ENCODE results near the gene TMEM45B.
"Not testable (repeated sequence)": the region's sequence is repeated elsewhere in the genome, so short reads cannot be mapped to it uniquely, and the experiment has no call there.

The TMEM45B gene

DNA sequence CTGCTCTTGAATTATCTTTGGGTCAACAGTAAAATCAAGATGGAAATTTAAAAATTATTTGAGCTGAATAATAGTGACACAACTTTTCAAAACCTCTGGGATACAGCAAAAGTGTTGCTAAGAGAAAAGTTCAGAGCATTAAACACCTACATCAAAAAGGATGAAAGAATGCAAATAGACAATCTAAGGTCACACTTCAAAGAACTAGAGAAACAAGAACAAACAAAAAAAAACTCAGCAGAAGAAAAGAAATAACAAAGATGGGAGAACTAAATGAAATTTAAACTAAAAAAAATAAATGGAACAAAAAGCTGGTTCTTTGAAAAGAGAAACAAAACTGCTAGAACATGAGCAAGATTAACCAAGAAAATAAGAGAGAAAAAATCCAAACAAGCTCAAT, 15.0 kb upstream of the TMEM45B start:
- no peaks in the 10 kb centered on the region for H3K27me3 ChIP-seq
- H3K27ac ChIP-seq, result no peak overlapping the region
- peaks cover 0 to 11% (median 9%) of the 10 kb centered on the region in 10 experiments; a peak in 13 of 20 replicates for H3K4me1 ChIP-seq
- no peak for TF ChIP-seq Cebpa-rat (IDR thresholded peaks at IDR 0.05)
- H3K9ac ChIP-seq, result no peak overlapping the region
- H3K4me3 ChIP-seq, result no peak overlapping the region
- H3K9me3 ChIP-seq (replicated peaks in 1 of 11), result peaks cover 17 to 64% (median 57%) of the 10 kb centered on the region in 11 experiments
- no peaks in the 10 kb centered on the region for H3K36me3 ChIP-seq
- no peak overlapping the region for H3K4me2 ChIP-seq
- no peaks in the 10 kb centered on the region for H4K20me1 ChIP-seq

GRCh38 chr11:129803533-129803932, 12.1 kb upstream of the TMEM45B start:
- TF ChIP-seq Cebpa-rat (IDR thresholded peaks at IDR 0.05), result no peak
- Histone ChIP-seq H4K20me1 (no peaks in the 10 kb centered on the region), H3K27me3 (no peaks in the 10 kb centered on the region), H3K9me3 (replicated peaks in 1 of 11) (peaks cover 12 to 46% (median 34%) of the 10 kb centered on the region in 11 experiments; a peak in 21 of 22 replicates), H3K9ac (no peak overlapping the region), H3K4me3 (no peak overlapping the region), H3K27ac (no peak overlapping the region), H3K36me3 (no peaks in the 10 kb centered on the region), H3K4me1 (peaks cover 0 to 11% (median 9%) of the 10 kb centered on the region in 10 experiments; a peak in 13 of 20 replicates), H3K4me2 (peak overlapping the region in 8 of 11 experiments; percentile 38 to 65 (median 52); a peak in 14 of 22 replicates)

DNA sequence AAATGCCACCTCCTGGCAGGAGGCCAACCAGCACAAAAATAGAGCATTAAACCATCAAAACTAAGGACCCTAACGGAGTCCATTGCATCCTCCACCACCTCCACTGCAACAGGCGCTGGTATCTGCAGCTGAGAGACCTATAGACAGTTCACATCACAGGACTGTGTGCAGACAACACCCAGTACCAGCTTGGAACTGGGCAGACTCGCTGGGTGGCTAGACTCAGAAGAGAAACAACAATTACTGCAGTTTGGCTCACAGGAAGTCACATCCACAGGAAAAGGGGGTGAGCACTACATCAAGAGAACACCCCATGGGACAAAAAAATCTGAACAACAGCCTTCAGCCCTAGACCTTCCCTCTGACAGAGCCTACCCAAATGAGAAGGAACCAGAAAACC, 11.6 kb upstream of the TMEM45B start:
- no peak overlapping the region for H3K9ac ChIP-seq
- H3K27me3 ChIP-seq, result no peaks in the 10 kb centered on the region
- H3K4me2 ChIP-seq, result peak overlapping the region in 8 of 11 experiments; percentile 38 to 65 (median 52); a peak in 15 of 22 replicates
- peaks cover 0 to 11% (median 9%) of the 10 kb centered on the region in 10 experiments; a peak in 13 of 20 replicates for H3K4me1 ChIP-seq
- peaks cover 12 to 41% (median 30%) of the 10 kb centered on the region in 11 experiments; a peak in 21 of 22 replicates for H3K9me3 ChIP-seq (replicated peaks in 1 of 11)
- TF ChIP-seq Cebpa-rat (IDR thresholded peaks at IDR 0.05), result no peak
- H3K36me3 ChIP-seq, result no peaks in the 10 kb centered on the region
- no peak overlapping the region for H3K27ac ChIP-seq
- H3K4me3 ChIP-seq, result no peak overlapping the region
- no peaks in the 10 kb centered on the region for H4K20me1 ChIP-seq

- not testable (repeated sequence) for H3K36me3 ChIP-seq, H4K20me1 ChIP-seq, H3K4me2 ChIP-seq, H3K4me3 ChIP-seq, H3K9ac ChIP-seq, H3K27me3 ChIP-seq, H3K27ac ChIP-seq
- Histone ChIP-seq H3K4me1 (peaks cover 0 to 11% (median 9%) of the 10 kb centered on the region in 10 experiments; a peak in 13 of 20 replicates), H3K9me3 (replicated peaks in 1 of 11) (peaks cover 0 to 21% (median 10%) of the 10 kb centered on the region in 11 experiments; a peak in 9 of 22 replicates)
Measured at GRCh38 chr11:129808241-129808640, 7.4 kb upstream of the TMEM45B start.

- no peaks in the 10 kb centered on the region for H4K20me1 ChIP-seq
- no peak overlapping the region for H3K27ac ChIP-seq
- no peak overlapping the region for H3K4me2 ChIP-seq
- no peak for TF ChIP-seq Cebpa-rat (IDR thresholded peaks at IDR 0.05)
- no peak overlapping the region for H3K9ac ChIP-seq
- H3K4me1 ChIP-seq, result peaks cover 0 to 2% (median 0%) of the 10 kb centered on the region in 10 experiments; a peak in 1 of 20 replicates
- no peaks in the 10 kb centered on the region for H3K27me3 ChIP-seq
- peaks cover 22 to 42% (median 24%) of the 10 kb centered on the region in 11 experiments; a peak in 21 of 22 replicates for H3K9me3 ChIP-seq (replicated peaks in 1 of 11)
- H3K36me3 ChIP-seq, result no peaks in the 10 kb centered on the region
- no peak overlapping the region for H3K4me3 ChIP-seq
Measured at GRCh38 chr11:129813231-129813791, 2.3 kb upstream of the TMEM45B start.

DNA sequence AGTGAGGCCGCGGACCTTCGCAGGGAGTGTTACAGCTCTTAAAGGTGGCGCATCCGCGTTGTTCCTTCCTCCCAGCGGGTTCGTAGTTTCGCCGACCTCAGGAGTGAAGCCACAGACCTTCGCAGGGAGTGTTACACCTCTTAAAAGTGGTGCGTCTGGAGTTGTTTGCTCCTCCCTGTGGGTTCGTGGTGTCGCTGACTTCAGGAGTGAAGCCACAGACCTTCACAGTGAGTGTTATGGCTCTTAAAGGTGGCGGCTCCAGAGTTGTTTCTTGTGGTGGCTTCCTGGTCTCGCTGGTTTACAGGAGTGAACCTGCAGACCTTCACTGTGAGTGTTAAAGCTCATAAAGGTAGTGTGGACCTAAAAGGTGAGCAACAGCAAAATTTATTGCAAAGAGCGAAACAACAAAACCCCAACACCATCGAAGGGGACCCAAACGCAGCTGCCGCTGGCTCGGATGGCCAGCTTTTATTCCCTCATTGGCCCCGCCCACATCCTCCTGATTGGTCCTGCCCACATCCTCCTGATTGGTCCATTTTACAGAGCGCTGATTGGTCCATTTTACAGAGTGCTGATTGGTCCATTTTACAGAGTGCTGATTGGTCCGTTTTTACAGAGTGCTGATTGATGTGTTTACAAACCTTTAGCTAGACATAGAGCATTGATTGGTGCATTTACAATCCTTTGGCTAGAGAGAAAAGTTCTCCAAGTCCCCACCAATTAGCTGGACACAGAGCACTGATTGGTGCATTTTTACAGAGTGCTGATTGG, 1.2 kb upstream of the TMEM45B start:
- Histone ChIP-seq H3K4me3 (no peak overlapping the region), H3K4me1 (peaks cover 0 to 7% (median 0%) of the 10 kb centered on the region in 10 experiments; a peak in 2 of 20 replicates), H3K4me2 (no peak overlapping the region), H3K9ac (no peak overlapping the region), H4K20me1 (no peaks in the 10 kb centered on the region), H3K9me3 (replicated peaks in 1 of 11) (peaks cover 22 to 36% (median 24%) of the 10 kb centered on the region in 11 experiments; a peak in 21 of 22 replicates), H3K27ac (no peak overlapping the region), H3K36me3 (no peaks in the 10 kb centered on the region), H3K27me3 (no peaks in the 10 kb centered on the region)
- no peak for TF ChIP-seq Cebpa-rat (IDR thresholded peaks at IDR 0.05)

GRCh38 chr11:129817534-129818051, 1.9 kb downstream of the TMEM45B start:
- H3K4me3 ChIP-seq, result no peak overlapping the region
- no peak overlapping the region for H3K4me2 ChIP-seq
- no peak for TF ChIP-seq Cebpa-rat (IDR thresholded peaks at IDR 0.05)
- H3K9me3 ChIP-seq (replicated peaks in 1 of 11), result peaks cover 22 to 30% (median 24%) of the 10 kb centered on the region in 11 experiments; a peak in 21 of 22 replicates
- H3K9ac ChIP-seq, result no peak overlapping the region
- no peaks in the 10 kb centered on the region for H3K36me3 ChIP-seq
- peaks cover 0 to 7% (median 0%) of the 10 kb centered on the region in 10 experiments; a peak in 2 of 20 replicates for H3K4me1 ChIP-seq
- H4K20me1 ChIP-seq, result no peaks in the 10 kb centered on the region
- H3K27me3 ChIP-seq, result no peaks in the 10 kb centered on the region
- no peak overlapping the region for H3K27ac ChIP-seq

GRCh38 chr11:129818236-129818635, 2.6 kb downstream of the TMEM45B start:
- H3K9me3 ChIP-seq (replicated peaks in 1 of 11), result peaks cover 22 to 30% (median 24%) of the 10 kb centered on the region in 11 experiments; a peak in 21 of 22 replicates
- not testable (repeated sequence) for H3K4me1 ChIP-seq, H3K27ac ChIP-seq, H3K27me3 ChIP-seq, H3K36me3 ChIP-seq, H3K9ac ChIP-seq, H3K4me3 ChIP-seq, H4K20me1 ChIP-seq
- H3K4me2 ChIP-seq, result 0 out of 22 replicates have a peak overlapping the region, but pooled peaks of 1 of the 11 experiments have one; percentile 21

- Histone ChIP-seq H3K27ac (no peak overlapping the region), H3K27me3 (no peaks in the 10 kb centered on the region), H3K4me2 (no peak overlapping the region), H3K4me3 (no peak overlapping the region), H3K36me3 (no peaks in the 10 kb centered on the region), H3K9me3 (replicated peaks in 1 of 11) (peaks cover 17 to 22% (median 22%) of the 10 kb centered on the region in 11 experiments; a peak in 21 of 22 replicates), H3K4me1 (peaks cover 0 to 7% (median 0%) of the 10 kb centered on the region in 10 experiments; a peak in 2 of 20 replicates), H4K20me1 (no peaks in the 10 kb centered on the region), H3K9ac (no peak overlapping the region)
- TF ChIP-seq Cebpa-rat (IDR thresholded peaks at IDR 0.05), result no peak
Measured at GRCh38 chr11:129819237-129819636, 3.6 kb downstream of the TMEM45B start.

DNA sequence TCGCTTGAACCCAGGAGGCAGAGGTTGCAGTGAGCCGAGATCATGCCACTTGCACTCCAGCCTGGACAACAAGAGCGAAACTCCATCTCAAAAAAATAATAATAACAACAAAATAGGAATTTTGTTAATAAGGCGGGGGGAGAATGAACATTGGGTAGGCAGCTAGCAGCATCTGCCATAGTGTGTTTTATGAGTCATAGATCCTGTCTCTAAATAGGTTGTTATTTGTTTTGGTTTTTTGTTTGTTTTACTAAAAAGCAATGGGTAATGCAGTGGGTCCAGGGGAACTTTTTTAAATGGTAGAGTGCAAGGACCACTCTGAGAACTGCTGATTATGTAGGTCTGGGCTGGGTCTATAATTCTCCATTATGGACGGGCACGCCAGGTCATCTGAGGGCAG, 4.6 kb downstream of the TMEM45B start:
- H3K27ac ChIP-seq, H3K4me3 ChIP-seq, H3K9ac ChIP-seq, H3K36me3 ChIP-seq, H3K4me2 ChIP-seq, H4K20me1 ChIP-seq, H3K27me3 ChIP-seq: not testable (repeated sequence)
- Histone ChIP-seq H3K9me3 (replicated peaks in 1 of 11) (peaks cover 8 to 12% (median 12%) of the 10 kb centered on the region in 11 experiments; a peak in 20 of 22 replicates), H3K4me1 (peaks cover 0 to 12% (median 0%) of the 10 kb centered on the region in 10 experiments; a peak in 3 of 20 replicates)

GRCh38 chr11:129823281-129823680, 7.6 kb downstream of the TMEM45B start:
- not testable (repeated sequence) for H4K20me1 ChIP-seq; H3K27ac ChIP-seq; H3K9ac ChIP-seq; H3K27me3 ChIP-seq; H3K4me3 ChIP-seq; H3K9me3 ChIP-seq (replicated peaks in 1 of 11); H3K4me2 ChIP-seq; H3K36me3 ChIP-seq
- peaks cover 0 to 15% (median 0%) of the 10 kb centered on the region in 10 experiments; a peak in 4 of 20 replicates for H3K4me1 ChIP-seq

- H4K20me1 ChIP-seq; H3K9me3 ChIP-seq (replicated peaks in 1 of 11); H3K4me2 ChIP-seq; H3K4me3 ChIP-seq; H3K36me3 ChIP-seq; H3K27ac ChIP-seq; H3K9ac ChIP-seq; H3K27me3 ChIP-seq: not testable (repeated sequence)
- peaks cover 0 to 11% (median 0%) of the 10 kb centered on the region in 10 experiments; a peak in 4 of 20 replicates for H3K4me1 ChIP-seq
Measured at GRCh38 chr11:129823799-129824198, 8.2 kb downstream of the TMEM45B start.

Data from BLaER1 treated with 17β-estradiol and CSF1 and Interleukin-3, amounts not matched to agents 10 nM and 100 nM (cell line).